ENCODE measurements around the gene ACTR8.
"Not testable (repeated sequence)": the region's sequence is repeated elsewhere in the genome, so short reads cannot be mapped to it uniquely, and the experiment has no call there.

ACTR8 gene, protein sequence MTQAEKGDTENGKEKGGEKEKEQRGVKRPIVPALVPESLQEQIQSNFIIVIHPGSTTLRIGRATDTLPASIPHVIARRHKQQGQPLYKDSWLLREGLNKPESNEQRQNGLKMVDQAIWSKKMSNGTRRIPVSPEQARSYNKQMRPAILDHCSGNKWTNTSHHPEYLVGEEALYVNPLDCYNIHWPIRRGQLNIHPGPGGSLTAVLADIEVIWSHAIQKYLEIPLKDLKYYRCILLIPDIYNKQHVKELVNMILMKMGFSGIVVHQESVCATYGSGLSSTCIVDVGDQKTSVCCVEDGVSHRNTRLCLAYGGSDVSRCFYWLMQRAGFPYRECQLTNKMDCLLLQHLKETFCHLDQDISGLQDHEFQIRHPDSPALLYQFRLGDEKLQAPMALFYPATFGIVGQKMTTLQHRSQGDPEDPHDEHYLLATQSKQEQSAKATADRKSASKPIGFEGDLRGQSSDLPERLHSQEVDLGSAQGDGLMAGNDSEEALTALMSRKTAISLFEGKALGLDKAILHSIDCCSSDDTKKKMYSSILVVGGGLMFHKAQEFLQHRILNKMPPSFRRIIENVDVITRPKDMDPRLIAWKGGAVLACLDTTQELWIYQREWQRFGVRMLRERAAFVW

DNA sequence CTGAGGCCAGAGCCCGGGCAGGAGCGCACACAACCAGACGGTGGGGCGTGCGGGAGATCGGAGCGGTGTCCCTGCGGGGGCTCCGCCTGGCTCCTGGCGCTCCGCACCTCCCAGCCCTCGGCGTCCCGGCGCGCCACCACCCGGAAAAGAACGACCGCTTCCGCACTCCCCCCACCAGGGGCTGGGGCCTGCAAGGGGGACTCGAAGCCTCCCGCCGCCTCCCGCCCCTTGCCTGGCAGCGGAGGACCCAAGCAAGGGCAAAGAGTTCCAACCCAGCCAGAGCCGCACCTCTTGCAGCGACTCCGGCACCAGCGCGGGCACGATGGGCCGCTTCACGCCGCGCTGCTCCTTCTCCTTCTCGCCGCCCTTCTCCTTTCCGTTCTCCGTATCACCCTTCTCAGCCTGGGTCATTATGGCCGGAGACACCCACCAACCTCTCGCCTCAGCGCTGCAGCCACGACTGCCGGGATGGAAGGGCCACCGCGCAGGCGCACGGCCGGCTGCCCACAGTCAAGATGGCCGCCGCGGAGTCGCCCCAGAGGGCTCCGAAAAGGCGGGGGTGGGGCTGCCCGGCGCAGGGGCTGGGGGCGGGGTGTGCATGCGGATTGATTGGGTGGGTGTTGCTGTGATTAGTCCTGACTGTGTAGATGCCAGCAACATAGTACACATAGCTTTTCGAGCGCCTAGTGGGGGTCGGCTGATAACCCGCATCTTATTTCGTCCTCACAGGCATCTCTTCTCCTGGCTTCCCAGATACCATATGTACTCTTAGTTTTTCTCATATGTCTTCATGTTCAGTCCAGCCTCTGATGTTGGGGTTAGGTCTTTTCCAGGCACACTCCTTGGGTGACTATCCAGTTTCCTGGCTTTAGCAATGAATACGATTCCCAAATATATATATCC lies at the start of gene ACTR8:
TSS of gene ACTR8 (minus strand) at position 462 of the 903 bp plus-strand sequence. CDS start at position 411, 51 bp downstream.
- peak; percentile 90 for DNase-seq

DNA sequence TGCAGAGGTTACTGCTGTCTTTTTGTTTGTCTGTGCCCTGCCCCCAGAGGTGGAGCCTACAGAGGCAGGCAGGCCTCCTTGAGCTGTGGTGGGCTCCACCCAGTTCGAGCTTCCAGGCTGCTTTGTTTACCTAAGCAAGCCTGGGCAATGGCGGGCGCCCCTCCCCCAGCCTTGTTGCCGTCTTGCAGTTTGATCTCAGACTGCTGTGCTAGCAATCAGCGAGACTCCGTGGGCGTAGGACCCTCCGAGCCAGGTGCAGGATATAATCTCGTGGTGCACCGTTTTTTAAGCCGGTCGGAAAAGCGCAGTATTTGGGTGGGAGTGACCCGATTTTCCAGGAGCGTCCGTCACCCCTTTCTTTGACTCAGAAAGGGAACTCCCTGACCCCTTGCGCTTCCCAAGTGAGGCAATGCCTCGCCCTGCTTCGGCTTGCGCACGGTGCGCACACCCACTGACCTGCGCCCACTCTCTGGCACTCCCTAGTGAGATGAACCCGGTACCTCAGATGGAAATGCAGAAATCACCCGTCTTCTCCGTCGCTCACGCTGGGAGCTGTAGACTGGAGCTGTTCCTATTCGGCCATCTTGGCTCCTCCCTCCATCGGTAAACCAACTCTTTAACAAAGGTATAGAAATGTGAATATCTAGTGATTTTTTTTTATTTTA lies 45.4 kb upstream of the ACTR8 start:
- not testable (repeated sequence) for DNase-seq

DNA sequence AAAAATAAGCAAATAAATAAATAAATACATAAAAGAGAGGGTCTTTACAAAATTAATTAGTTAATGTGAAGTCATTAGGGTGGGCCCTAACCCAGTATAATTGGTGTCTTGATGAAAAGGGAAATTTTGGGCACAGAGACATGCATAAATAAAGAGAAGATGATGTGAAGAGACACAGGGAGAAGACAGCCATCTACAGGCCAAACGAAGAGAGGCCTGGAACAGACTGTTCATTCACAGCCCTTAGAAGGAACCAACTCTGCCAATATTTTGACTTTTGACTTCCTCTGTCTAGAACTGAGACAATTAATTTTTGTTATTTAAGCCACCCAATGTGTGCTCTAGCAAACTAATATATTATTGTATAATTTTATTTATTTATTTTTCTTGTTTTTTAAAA lies 39.3 kb upstream of the ACTR8 start:
- no peak for DNase-seq

DNA sequence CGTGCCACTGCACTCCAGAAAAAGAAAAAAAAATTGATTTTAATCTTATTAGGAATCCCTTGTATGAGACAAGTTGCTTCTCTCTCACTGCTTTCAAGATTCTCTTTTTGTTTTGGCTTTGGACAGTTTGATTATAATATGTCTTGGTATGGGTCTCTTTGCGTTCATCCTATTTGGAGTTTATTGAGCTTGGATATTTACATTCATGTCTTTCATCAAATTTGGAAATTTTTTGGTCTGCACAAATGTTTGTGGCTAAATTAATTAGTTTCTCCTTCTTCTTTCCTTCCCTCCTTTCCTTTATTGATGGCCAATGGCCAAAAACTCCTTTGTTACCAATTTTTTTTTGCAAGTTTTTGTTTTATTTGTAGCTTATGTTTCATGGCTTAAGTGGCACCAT lies 37.8 kb upstream of the ACTR8 start:
- DNase-seq: no peak

DNA sequence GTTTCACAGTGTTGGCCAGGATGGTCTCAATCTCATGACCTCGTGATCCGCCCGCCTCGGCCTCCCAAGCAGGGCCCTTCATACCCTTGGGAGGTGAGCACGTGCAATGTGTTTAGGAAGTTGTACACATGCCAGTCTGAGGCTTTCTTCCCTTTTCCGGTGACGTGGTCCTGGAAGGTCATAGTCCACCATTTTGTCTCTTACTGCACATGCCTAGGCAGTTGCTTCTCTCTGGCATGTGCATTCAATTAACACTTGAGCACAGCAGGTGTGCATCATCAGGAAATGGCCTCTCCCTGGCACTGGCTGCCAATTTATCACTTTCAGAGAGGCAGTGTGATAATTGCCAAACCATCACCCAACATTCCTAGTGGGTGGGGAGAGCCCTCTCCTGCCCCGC lies 31.4 kb upstream of the ACTR8 start:
- no peak for DNase-seq

DNA sequence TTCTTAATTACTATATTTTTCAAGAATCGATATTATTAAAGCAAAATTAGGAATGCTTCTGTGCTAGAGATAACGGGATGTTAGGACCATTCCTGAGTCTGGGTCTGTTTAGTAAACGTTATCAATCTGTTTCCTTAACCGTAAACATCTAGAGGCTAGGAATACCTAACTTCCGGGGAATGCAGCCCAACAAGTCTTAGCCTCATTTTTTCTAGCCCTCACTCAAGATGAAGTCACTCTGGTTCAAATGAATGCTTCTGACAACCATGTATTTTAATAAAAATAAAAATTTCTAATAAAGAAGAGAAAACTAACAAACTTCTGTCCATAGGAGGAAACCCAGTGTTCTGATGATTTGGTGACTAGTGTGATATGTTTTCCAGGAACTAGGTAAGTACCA lies 20.8 kb upstream of the ACTR8 start:
- no peak for DNase-seq

DNA sequence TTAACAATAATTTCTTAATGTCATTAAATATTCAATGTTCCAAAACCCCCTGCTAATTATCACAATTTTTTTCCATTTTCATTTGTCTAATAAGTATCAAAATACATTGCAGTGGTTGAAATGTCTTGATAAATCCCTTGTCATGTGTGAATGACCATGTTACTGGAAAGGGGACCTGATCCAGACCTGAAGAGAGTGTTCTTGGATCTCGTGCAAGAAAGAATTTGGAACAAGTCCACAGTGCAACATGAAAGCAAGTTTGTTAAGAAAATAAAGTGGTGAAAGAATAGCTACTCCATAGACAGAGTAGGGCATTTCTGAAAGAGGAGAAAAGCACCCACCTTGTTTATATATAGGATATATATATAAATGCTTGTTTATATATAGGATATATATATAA lies 20.1 kb upstream of the ACTR8 start:
- no peak for DNase-seq

DNA sequence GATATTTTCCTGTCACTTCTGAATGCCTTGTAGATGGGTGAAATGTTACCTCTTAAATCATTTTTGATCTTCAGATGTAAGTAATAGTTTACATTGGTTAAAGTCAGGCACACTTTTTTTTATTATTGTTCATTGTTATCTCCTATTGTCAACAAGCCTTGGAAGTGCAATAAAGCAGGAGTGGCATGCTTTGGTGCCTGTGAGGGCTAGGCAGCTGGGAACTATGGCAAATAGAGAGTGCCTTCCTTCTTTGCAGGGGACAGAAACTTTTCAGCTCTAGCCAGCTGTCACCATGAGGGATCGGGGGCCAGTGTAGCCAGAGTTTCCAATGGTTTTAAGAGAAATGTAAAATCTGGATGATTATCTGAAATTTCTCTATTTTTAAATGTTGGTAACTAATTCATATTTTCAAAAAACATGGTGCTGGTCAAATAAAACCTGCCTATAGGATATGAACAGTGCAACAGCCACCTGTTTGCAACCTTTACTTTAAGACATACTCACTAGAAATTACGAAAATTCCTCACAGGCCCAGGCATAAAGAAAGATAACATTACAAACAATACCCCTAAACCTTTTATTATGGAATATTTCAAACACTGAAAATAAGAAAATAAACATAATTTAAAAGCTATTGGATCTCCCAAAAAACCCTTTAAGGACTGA lies 18.8 kb upstream of the ACTR8 start:
- no peak for DNase-seq

DNA sequence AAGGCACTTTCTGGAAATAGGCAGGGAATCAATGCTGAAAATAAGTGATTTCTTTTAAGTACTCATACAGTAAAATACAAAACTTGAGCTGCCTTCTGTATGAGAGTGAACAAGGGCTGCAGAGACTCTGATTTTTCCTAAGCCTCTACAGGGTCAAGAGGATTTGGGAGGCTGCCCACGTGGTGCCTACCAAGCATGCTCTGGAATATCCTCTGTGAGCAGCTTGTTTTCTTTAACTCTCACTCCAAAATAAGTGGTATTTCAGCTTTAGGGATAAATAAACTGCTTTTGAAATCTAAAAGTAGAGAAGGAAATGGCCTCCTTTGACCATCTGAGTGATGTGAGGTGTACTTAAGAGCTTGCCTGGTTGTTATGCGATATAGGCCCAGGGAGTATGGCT lies 17.8 kb upstream of the ACTR8 start:
- DNase-seq: no peak

DNA sequence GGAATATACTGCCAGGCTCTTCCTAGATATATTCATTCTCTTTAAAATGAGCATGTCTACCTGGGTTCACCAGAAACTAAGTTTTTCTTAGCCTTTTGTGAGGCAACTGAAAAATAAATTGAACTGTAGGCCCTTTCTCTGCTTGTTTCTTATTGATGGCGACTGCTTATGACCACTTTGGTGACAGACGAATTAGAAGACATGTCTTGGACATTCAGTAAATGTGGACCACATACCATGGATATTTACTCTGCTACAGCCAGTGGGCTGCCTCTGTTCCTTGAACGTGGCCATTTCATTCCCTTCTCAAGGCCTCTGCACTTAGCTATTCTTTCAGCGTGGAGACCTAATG lies 10.3 kb upstream of the ACTR8 start:
- no peak for DNase-seq

DNA sequence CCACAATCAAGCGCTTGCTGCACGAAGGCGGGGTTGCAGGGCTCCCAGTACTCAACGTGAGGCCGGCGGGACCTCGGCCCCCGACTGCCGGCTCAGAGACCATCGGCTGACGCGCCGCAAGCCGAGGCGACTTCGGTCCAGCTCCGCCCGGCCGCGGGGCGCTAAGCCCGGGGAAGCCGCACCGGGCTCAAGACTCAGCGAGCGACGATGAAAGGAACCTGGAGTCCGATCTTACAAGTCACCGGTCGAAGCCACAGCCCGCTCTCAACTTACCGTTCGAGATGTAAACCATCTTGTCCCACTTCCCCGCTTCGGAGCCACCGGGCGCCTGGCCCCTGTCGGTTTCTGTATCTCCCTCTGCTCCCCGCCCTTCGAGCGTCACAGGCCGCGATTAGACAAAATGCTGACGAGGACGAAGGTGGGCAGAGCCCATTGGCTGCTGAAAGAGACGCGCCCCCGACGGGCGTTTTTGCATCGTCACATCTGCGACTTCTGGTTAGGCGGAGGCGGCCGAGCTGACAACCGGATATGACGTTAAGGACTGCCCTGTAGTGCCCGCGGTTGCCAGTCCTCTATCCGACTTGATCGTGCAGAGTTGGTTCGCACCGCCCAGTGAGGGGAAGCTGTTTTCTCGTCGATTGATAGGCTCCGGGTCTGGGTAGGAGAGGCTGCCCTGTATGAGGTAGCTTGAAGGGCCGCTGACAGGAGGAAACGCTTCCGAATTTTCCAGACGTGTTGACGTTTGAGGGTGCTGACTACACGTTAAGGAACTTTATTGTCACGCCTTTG lies 9.7 kb upstream of the ACTR8 start, which contains the start of gene SELENOK:
TSS of gene SELENOK (minus strand) at position 363 of the 789 bp plus-strand sequence.
- peak; percentile 97 for DNase-seq

DNA sequence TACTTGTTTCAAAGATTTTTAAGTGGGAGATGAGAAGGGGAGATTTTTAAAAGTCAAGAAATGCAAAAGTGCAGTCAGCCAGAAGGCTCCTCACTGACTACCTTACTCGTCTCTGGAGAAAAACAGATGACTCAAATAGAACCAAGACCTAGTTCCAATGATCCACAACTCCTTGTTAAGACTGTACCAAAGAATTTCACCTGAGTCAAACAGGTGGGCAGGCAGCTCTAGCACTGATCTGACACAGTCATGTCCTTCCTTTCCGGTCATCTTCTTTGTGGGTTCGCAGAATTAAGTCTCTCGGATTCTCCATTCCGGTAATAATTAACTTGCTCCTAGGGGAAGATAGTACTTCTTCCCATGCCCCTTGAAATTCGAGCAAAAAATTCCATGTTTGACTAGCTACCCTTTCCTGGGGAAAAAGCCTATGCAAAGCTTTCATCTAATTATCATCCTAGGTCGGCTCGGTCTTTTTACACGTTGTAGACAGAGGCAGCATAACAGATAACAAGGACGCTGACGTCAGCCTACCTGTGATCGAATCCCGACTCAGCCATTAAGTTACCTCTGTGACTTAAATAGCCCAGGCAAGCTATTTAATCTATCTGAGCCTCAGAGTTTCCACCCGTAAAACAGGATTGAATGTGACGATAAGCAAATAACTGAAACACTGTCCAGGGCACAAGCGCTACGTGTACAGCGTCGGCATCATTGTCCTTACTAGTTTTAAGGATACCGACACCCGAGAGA lies 8.9 kb upstream of the ACTR8 start:
- peak; percentile 50 for DNase-seq

DNA sequence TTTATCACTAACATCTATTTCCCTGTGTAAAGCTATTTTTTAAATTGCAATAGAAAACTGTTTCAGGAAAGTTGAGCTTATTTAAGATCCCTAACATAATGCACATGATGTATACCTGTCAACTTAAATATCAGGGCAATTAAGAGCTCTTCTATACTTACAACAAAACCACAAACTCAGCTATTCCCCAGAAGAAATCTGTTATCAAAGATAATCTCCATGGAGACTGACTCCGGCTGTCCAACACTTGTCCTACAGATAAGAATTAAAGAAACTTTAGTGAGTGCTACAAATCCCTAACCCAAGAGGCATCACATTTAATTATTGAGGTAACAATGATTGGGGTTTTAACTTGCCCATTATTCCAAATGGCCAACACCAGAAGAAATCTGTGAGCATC lies 6.3 kb upstream of the ACTR8 start:
- no peak for DNase-seq

DNA sequence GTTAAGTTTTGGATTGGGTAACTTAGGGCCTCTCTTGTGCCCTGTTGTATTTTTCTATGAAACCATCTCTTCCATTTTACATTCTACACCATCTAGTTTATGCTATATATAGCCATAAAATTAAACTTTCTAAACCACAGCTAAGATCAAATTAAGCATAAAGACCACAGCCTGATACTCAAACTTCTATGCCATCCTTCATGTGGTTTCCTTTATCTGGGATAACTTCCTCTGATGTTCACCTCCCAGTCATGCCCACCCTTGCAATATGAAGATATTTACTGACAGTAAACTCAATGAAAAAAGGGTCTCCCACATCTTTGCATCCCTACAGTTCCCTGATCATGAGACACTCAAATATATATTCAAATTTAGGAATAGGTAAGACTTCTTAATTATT lies 5.5 kb upstream of the ACTR8 start:
- DNase-seq: no peak

DNA sequence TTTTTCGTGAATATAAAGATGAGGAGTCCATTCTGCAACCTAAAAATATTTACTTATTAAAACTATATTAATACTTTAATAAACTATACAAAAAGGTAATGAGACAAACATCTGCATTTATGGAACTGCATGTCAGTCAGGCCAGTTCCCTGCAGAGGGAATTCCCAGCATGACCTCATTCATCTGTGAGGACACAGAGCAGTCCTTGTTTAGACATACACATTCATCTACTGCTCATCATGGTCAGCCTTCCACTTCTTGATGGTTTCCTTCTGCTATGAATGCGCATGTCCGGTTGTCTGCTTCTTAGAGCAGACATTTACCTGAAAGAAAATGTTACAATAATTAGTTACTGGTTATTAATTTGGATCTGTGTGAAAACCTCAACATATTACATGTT lies 3.3 kb upstream of the ACTR8 start:
- no peak for DNase-seq

DNA sequence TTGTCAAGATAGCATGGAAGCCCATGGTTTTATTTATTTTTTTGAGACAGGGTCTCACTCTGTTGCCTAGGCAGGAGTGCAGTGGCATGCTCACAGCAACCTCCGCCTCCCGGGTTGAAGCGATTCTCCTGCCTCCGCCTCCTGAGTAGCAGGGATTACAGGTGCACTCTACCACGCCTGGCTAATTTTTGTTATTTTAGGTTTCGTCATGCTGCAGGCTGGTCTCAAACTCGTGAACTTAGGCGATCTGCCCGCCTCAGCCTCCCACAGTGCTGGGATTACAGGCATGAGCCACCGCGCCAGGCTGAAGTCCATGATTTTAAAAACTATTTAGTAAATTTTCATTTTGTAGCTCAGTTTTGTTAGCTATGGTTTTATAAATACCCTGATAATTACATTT lies 2.7 kb upstream of the ACTR8 start:
- DNase-seq: no peak

DNA sequence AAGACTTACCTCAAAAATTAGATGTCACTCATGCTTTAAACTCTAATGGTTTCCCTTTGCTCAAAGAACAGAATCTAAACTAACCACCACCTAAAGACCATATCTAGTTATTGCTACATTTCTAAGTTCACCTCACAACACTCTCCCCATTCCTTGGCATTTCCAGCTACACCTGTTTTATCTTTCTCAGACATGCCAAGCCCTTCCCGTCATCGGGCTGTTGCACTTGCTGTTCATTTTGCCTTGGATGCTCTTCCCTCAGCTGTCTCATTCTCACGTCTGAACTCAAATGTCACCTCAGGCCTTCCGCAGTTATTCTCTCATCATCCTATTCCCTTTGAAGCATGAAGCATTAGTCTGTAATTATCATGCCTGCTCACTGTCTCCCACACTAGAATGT lies 1.1 kb upstream of the ACTR8 start:
- DNase-seq: no peak

DNA sequence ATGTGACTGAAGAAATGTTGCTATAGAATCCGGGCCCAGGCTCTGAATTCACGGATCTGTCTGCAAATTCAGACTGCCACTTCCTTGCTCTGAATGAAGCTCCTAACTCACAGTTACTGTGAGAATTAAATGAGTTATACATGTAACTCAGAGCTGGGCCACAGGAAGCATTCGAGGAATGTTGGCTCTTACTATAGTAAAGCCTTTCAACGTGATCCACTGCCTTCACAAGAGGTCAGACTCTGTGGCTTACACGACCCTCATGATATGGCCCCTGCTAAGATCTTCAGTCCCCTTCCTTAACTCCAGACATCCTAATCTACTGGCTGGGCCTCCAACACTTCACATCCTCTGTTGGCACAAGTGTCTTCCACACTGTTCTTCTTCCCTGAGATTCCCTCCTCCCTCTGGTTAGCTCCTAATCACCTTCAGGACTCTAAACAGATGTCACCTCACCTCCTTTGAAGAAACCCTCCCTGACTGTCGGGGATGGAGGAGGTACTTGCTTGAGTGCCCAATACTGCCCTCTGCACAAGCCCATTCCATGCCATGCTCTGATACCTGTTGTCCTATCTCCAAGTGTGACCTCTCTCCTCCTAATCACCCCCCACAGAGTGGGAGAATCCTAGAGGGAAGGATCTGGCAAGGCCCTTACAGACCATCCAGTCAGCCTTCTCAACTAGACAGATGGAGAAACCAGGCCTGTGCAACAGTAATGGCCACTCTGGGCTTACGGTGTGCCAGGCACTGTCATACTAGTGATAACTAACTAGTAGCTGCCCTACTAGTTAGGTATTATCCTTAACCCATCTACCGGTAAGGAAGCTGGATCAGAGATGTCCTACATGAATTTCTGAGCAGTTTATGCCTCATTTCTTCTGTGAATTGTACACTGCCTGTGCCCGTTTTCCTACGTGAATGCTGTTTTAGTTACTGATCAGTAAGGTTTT lies 1.3 kb downstream of the ACTR8 start:
- DNase-seq: no peak

DNA sequence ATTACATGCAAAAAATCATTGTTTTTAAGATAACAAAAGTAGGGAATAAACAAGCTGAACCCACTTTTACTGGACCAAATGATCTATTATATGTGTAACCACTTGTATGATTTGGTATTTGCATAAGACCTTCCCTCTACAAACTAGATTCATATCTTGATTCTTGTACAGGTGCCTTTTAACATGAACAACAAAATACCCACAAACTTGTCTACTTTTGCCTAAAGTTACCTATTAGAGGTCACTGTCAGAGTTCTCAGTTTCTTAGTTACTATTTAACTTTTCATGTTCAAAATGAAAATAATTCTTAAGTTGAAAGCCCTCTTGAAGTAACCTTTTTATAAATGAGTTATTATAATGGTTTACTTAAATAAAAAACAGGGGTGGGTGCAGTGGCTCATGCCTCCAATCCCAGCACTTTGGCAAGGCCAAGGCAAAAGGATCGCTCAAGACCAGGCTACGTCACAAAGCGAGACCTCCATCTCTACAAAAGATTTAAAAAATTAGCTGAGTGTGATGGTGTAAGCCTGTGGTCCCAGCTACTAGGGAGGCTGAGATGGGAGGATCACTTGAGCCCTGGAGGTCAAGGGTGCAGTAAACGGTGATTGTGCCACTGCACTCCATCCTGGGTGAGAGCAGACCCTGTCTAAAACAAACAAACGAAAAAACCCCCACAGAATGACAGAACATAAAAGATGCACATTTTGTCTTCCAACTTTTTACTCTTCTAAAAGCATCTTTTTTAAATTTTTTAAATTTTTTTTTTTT lies 16.0 kb downstream of the ACTR8 start:
- DNase-seq: no peak

Measured in CD4-positive, alpha-beta T cell treated with Interleukin-6 for 4 hours (primary cell).